HG02943 (cell line): ENCODE results near the gene PLD1.
"Not testable (repeated sequence)": the region's sequence is repeated elsewhere in the genome, so short reads cannot be mapped to it uniquely, and the experiment has no call there.

ENCODE experiments used
- ATAC-seq: cut with Tn5 transposase; IDR thresholded peaks from one replicate; pipeline ENCODE4 v1.9.1; 2021; ENCODE audit warnings: mild to moderate bottlenecking, low read depth, moderate library complexity; ENCODE audit not compliant: unreplicated experiment

PLD1 gene

DNA sequence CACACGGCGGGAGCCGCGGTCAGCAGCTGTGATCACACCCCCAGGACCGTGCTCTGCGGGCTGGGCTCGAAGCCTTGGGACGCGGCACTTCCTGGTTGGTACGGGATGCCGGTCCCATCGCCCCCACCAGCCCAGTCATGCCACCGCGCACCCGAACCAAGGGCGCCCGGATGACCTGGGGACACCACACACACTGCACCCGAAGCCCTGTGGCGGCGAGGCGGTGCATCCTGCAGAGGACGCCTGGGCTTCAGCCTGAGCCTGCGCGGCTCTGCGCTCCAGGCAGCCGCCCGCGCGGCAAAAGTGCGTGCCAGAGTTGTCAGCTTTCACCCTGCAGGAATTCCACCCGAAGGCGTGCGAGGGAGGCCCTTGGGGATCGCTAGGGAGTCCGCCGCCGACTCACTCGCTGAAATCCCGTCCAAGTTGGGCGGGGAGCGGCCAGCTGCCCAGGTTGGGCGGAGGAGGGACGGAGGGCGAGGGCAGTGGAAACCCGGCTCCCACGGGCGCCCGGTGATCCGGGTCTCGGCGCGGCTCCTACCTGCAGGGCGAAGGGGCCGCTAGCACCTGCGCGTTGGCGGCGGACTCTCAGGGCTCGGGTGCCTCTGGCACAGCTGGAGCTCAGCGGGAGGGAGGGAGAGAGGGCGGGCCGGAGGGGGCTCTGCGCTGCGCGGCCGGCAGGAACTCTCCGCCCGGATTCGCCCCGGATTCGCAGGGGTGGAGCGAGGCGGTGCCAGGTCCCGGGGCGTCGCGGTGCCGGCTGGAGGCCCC is at the start of gene PLD1:
PLD1 (minus strand) TSS at position 623 of the 768 bp plus-strand sequence. CDS start 72,432 bp downstream, outside the sequence.
- ATAC-seq = peak; percentile 51

DNA sequence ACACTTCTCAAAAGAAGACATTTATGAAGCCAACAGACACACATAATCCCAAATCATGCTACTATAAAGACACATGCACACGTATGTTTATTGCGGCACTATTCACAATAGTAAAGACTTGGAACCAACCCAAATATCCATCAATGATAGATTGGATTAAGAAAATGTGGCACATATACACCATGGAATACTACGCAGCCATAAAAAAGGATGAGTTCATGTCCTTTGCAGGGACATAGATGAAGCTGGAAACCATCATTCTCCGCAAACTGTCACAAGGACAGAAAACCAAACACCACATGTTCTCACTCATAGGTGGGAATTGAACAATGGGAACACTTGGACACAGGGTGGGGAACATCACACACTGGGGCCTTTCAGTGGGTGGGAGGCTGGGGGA is 48.5 kb upstream of the PLD1 start:
- not testable (repeated sequence) for ATAC-seq

GRCh38 chr3:171854649-171855305 is 44.5 kb upstream of the PLD1 start:
- no peak for ATAC-seq

GRCh38 chr3:171851660-171852058 is 41.4 kb upstream of the PLD1 start:
- no peak for ATAC-seq

- ATAC-seq = no peak
Measured at GRCh38 chr3:171850960-171851659, 40.8 kb upstream of the PLD1 start.

GRCh38 chr3:171850320-171850959 is 40.2 kb upstream of the PLD1 start:
- no peak for ATAC-seq

DNA sequence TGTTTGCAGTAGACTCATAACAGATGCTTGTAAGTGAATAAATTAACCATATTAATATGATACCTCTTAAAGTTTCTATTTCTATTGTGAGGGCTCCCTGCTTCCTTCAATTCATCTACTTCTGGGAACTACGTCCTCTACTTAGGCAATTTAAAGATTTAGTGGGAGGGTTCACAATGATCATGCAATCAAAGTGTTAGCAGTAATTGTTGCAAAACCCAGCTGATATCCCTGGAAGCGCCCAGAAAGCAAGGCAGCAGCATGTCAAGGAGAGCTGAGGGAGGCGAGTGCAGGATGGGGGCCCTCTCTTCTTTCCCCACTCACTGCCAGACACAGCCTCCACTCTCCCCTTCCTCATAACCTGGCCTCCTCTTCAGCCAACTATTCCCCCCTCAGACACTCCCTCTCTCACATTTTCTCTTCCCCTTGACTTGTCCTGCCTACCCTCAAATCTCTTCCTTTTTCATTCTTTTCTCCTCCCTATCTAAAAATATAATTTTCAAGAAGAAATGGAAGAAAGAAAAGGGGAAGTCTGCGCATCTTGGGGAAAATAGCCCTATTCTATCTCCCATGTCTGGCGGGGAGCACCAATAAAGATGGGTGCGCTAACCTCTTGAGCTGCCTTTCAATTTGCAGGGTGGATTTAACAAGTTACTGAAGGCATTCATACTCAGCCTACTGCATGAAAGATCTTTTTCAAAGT is 39.5 kb upstream of the PLD1 start:
- ATAC-seq = no peak

DNA sequence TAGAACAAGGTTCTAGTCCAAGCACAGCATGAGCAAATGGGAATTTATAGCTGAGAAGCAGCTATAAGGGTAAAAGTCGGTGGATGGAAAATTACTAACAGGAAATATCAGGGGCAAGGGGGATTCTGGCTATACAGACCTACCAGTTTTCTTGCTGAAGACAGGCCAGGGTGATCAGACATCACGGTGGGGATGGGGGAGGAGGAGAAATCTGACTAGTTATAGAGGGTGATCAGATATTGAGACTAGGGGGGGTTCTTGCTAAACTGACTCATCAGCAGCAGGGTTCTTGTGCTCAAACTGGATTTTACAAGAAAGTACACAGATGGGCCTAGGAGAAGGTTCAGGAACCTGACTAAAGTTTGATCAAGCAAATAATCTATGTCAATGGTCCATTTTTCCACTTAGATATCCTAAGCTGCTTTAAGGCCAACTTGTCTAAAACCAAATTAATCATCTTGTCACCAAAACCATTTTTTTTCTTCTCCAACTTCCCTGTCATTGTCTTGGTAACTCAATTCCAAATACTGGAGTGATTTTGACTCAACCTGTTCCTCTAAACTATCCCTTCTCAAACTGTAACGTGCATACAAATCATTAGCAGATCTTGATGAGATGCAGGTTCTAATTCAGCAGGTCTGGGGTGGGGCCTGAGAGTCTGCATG is 37.4 kb upstream of the PLD1 start:
- no peak for ATAC-seq

- ATAC-seq = no peak
Measured at GRCh38 chr3:171847133-171847532, 36.9 kb upstream of the PLD1 start.

DNA sequence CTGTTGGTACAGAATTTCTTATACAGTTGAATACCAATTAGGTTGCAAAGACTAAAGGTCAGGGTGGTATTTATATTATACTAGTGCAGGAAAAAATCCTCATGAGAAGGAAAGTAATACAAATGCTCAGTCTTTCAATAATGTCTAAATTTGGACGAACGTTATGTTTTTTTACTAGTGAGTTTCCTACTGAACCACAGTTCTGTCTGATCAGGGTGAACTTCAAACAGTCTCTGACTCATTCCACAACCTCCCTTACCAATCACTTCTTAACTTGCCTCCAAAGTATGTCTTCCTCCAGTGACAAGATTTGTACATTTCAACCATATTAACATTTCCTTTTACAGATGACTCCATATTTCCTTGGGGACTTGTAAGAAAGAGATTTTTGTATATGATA is 36.3 kb upstream of the PLD1 start:
- peak; percentile 91 for ATAC-seq

- no peak for ATAC-seq
Measured at GRCh38 chr3:171845481-171846284, 35.4 kb upstream of the PLD1 start.

DNA sequence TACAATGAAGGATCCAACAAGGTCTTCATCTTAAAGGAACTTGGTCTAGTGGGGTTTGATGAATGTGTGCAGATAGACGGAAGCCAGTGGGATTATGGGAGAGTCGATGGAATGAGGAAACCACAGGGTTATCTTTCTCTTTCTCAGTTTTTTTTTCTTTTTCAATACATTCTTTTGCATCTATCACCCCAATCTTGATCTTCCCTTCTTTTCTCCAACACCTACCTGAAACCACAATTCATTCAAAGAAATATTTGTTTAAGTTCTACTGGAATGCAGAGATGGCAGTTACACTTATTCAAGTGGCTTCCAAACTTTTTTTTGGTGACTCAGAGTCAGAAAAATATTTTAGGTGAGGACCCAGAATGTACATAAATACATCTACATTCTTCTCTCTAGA is 34.6 kb upstream of the PLD1 start:
- no peak for ATAC-seq

- no peak for ATAC-seq
Measured at GRCh38 chr3:171842864-171843518, 32.7 kb upstream of the PLD1 start, which contains the start of gene TMEM212. TSS of gene TMEM212 (plus strand) at chr3:171843349. CDS start at chr3:171843384, 35 bp downstream.

DNA sequence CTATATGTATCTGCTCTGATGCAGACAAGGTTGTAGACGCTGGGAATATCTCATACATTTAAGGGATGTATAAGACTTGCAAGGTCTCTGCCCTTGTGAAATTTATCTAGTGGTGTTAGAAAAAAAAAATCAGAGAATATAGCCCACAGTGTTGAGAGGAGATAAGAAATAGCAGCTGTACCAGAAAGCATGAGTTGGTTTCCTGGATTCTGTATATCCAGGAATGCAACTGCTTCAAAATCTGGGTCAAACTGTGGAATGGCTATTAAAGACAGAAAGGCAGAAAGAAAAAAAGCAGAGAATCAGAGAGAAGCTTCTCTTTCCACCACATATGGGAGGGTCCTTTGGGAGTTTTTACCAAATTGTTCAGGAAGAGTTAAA is 31.3 kb upstream of the PLD1 start:
- no peak for ATAC-seq

- ATAC-seq = no peak
Measured at GRCh38 chr3:171840811-171841619, 30.7 kb upstream of the PLD1 start.

DNA sequence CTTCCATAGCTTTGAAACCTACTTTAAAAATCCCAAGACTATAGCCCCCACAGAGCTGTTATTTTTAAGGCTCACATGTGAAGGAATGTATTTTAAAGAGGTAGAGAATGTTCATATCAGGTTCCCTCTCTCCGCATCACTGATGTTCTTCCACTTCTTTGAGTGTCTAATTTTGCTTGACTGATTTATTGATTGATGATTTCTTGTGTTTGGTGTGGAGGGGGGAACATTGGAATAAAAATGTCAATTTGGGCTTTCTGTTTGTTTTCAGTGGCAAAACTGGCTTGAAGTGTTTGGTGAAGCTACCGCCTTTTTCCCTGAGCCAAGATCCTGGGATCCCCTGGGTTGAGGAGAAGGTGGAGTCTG is 30.1 kb upstream of the PLD1 start:
- ATAC-seq = no peak

DNA sequence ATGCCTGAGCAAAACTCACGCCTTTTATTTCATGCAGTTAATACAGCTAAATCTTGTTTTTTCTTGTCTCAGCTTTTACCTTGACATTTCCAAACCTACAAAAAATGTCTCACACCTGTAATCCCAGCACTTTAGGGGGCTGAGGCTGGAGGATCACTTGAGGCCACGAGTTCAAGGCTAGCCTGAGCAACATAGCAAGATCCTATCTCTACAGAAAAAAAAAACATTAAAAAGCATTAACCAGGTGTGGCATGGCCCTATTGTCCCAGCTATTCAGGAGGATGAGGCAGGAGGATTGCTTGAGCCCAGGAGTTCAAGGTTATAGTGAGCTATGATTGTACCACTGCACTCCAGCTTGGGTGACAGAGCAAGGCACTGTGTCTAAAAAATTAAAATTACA is 29.0 kb upstream of the PLD1 start:
- ATAC-seq = no peak

GRCh38 chr3:171838218-171838720 is 28.0 kb upstream of the PLD1 start:
- no peak for ATAC-seq
